GM12875 (cell line): ENCODE measurements around the gene ZFYVE27.

Experiments
- H3K4me3 ChIP-seq: one replicate; pipeline ENCODE4 v1.5.1; 2011; ENCODE audit warnings: low read depth, low read length, control low read depth
- CTCF ChIP-seq: IDR thresholded peaks from 2 replicates; pipeline ENCODE4 v1.5.1; 2011; ENCODE audit warnings: low read depth, mild to moderate bottlenecking, control low read depth, inconsistent platforms, low read length, moderate library complexity, borderline replicate concordance; ENCODE audit not compliant: insufficient read depth

ZFYVE27 gene

GRCh38 chr10:97779975-97780374 is 43.0 kb downstream of the ZFYVE27 start:
- no peak for TF ChIP-seq CTCF

GRCh38 chr10:97780841-97781617 is 44.1 kb downstream of the ZFYVE27 start:
- H3K4me3 ChIP-seq = no peak overlapping the region
- TF ChIP-seq CTCF = no peak

More at GRCh38 chr10:97779975-97780374, 43.0 kb downstream of the ZFYVE27 start:
- H3K4me3 ChIP-seq = no peak overlapping the region

- TF ChIP-seq CTCF = no peak
- H3K4me3 ChIP-seq = no peak overlapping the region
Measured at GRCh38 chr10:97781618-97782331, 44.8 kb downstream of the ZFYVE27 start.

- no peak for TF ChIP-seq CTCF
- H3K4me3 ChIP-seq = no peak overlapping the region
Measured at GRCh38 chr10:97782455-97783228, 45.7 kb downstream of the ZFYVE27 start.

- TF ChIP-seq CTCF = no peak
- no peak overlapping the region for H3K4me3 ChIP-seq
Measured at GRCh38 chr10:97784200-97784810, 47.4 kb downstream of the ZFYVE27 start.

- H3K4me3 ChIP-seq = no peak overlapping the region
- no peak for TF ChIP-seq CTCF
Measured at GRCh38 chr10:97785231-97785630, 48.3 kb downstream of the ZFYVE27 start.
